HG03135 (cell line): ENCODE measurements around the gene SMKR1.
"Not testable (repeated sequence)": the region's sequence is repeated elsewhere in the genome, so short reads cannot be mapped to it uniquely, and the experiment has no call there.

Source experiments
- ATAC-seq: cut with Tn5 transposase; IDR thresholded peaks from one replicate; pipeline ENCODE4 v1.9.1; 2021; ENCODE audit warnings: mild to moderate bottlenecking, moderate library complexity; ENCODE audit not compliant: unreplicated experiment

Gene SMKR1

GRCh38 chr7:129524405-129524804, 22.1 kb downstream of the SMKR1 start:
- ATAC-seq, result not testable (repeated sequence)

GRCh38 chr7:129525225-129525862, 23.0 kb downstream of the SMKR1 start:
- no peak for ATAC-seq

DNA sequence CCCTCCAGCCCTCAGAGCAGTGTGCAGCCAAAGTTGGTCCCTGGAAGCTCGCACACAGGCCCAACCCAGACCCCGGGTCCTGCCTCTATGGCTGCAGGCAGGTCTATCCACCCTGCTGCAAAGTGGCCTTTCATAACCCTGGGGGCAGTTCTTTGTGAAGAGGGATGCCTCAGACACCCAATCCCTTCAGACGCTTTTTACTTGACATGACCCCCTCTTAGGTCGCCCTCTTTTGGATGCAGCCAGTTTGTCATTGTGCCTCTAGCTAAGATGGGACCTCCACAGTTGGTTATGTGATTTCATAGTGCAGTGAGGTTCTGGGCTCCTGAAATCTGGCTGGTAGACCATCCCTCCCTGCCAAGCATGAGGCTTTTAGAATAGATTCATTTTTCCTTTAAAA, 27.3 kb downstream of the SMKR1 start:
- ATAC-seq, result no peak

GRCh38 chr7:129530795-129531391, 28.6 kb downstream of the SMKR1 start:
- ATAC-seq, result no peak

DNA sequence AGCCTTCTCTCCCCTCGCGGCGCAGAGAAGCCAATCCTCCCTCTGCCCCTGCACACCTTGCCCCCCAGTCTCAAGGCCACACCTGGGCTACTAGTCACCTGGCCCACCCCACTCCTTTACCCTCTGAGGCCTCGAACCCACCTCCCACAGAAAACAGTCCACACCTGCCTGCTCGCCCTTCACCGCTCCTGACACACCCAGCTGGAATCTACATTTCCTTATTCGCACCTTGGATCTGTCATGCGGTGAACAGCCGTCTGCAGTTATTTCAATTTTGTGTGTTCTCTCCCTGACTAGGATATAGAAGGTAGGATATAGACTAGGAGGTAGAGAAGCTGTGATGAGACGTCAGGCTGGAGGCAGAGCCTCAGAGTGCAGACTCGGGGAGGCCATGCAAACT, 29.4 kb downstream of the SMKR1 start:
- no peak for ATAC-seq

DNA sequence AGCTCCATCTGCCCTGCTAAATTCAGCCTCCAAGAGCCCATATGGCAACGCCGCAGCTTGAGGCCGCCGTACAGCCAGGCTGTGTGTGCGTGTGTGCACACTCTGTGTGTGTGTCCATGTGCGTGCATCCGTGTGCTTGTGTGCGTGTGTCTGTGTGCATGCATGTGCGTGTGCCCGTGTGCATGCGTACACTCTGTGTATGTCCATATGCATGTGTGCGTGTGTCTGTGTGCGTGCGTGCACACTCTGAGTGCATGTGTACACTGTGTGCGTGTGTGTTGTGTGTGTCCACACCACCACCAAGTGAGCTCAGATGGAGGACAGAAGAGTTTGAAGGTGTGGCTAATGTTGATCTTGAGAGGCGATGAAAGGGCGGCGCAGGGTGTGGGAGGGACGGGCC, 30.0 kb downstream of the SMKR1 start:
- ATAC-seq, result no peak

GRCh38 chr7:129534558-129535274, 32.4 kb downstream of the SMKR1 start:
- ATAC-seq, result not testable (repeated sequence)

DNA sequence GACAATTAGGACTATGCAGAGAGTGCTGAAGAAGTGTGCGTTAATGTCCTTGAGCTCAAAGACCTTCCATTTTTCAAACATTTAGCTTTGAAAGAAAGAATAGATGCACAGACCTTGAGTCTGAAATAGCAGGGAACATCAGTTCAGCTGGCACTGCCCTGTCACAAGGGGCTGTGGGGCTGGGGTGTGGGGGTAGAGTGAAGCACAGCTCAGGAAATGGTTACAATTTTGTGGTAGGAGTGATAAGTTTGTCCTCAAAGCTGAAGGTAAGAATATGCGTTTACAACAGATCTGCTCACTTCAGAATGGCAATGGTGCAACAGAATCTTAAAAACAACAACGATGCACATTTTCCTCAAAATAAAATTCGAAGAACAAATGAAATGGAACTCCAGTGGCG, 33.6 kb downstream of the SMKR1 start:
- ATAC-seq, result no peak

GRCh38 chr7:129536323-129536722, 34.0 kb downstream of the SMKR1 start:
- no peak for ATAC-seq

- no peak for ATAC-seq
These were observed 36.5 kb downstream of the SMKR1 start for GRCh38 chr7:129538790-129539189.

DNA sequence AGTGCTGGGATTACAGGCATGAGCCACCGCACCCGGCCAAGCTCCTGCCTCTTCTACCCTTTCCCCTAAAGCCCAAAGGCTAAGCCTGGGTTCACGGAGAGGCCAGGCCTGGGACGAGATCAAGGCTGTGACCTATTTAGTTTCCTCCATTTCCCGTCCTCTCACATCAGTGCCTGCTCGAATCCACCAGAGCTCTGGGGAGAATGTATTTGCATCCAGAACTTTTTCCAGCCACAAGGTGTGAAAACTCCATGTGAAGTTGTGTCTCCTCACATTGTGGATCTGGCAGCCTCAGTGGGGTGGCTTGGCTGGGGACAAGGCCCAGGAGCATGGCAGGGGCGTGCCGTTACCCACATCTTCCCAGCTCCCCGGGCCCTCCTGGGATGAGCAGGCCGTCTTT, 38.0 kb downstream of the SMKR1 start:
- ATAC-seq, result no peak

GRCh38 chr7:129544700-129545099, 42.4 kb downstream of the SMKR1 start:
- no peak for ATAC-seq

DNA sequence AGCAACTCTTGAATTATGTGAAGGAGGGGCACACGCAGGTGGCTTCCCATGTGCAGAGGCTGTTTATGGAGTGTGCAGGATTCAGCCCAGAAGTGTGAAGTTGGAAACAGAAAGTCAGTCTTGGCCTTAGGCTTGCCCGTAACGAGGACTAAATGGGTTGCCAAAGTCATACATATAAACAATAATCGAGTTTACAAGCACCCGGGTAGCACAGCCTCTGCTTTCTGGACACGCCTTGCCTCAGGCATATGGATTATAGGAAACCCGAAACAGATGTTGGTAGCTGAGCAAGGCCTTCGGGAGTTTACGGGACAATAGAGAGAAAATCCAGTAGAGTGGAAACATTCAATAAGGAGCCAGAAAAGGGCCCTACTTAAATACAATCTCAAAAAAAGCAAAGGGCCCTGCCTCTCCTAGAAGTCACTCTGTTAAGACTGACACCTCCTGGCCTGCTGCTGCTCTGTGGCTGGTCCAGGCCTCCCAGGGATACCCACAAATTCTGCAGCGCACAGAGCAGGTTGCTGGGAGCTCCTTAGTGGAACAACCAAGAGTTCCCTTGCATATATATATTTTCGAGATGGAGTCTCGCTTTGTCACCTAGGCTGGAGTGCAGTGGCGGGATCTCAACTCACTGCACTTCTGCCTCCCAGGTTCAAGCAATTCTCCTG, 48.5 kb downstream of the SMKR1 start:
- no peak for ATAC-seq

- no peak for ATAC-seq
These were observed 51.6 kb downstream of the SMKR1 start for GRCh38 chr7:129553899-129554461.

- no peak for ATAC-seq
These were observed 54.3 kb downstream of the SMKR1 start for GRCh38 chr7:129556607-129557133.

DNA sequence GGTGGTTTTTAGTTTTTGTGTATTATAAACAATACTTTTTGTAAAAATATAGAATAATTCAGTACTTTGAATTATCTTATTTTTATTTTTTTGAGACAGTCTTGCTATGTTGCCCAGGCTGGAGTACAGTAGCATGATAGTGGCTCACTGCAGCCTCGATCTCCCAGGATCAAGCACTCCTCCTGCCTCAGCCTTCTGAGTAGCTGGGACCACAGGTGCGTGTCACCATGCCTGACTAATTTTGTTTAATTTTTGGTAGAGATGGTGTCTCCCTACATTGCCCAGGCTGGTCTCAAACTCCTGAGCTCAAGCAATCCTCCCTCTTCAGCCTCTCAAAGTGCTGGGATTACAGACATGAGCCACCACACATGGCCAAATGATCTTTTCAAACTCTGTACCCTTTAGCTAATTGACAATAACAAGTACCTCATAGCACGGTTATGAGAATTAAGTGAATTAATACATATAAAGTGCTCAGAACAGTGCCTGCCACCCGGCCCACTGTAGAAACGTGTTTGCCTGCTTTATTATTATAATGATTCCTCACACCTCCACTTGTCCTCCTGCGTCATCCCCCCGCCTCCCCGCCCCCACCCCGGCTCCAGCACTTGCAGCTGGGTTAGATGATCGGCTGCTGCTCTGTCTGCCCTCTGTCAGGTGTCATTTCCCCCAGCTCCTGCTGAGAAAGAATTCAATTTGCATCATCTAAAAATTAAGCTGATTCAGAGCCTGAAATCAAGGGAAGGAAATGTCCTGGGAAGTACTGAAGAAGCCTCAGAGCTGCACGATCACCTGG, 55.6 kb downstream of the SMKR1 start:
- ATAC-seq, result no peak

GRCh38 chr7:129559564-129559963, 57.2 kb downstream of the SMKR1 start:
- ATAC-seq, result no peak

DNA sequence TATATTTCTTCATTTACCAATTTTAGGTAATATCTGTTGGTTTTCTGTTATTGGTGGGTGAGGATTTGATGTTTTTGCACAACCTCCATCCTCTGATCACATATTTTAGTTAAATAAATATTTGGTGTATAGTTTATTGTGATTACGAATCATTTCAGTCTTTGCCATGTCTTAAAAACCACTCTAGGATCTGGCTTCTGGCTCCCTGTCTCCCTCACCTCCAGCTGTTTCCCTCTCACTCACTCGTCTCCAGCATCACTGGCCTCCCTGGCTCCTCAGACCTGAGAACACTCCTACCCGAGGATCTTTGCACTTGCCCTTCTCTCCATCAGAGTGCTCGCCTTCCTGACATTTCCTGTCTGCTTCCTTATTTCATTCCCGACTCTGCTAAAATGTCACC, 58.5 kb downstream of the SMKR1 start:
- no peak for ATAC-seq

- no peak for ATAC-seq
These were observed 59.5 kb downstream of the SMKR1 start for GRCh38 chr7:129561677-129562359.
